HG03558 (cell line): Measurements from ENCODE around the gene ASIC4.

Source experiments
- ATAC-seq: cut with Tn5 transposase; IDR thresholded peaks from one replicate; pipeline ENCODE4 v1.9.1; 2021; ENCODE audit warnings: moderate number of reproducible peaks; ENCODE audit not compliant: unreplicated experiment; ENCODE audit errors: extremely low read depth

ASIC4 gene

DNA sequence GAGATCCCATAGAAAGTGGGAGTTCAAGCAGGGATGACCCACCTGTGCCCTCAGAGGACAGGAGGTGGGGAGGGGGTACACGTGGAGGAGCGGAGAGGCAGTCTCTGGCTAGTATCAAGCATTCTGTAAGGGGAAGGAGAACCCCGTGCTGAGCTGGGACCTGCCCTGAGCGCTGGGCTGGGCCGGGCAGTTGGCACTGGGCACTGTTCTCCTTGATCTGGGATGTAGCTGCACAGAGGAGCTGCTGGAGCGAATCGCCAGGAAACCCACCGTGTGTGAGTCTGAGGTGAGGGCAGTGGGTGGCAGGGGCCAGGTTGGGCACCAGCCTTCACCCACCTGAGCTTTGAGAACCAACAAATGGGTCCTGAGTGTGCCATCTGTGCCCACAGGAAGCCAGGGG lies 35.4 kb upstream of the ASIC4 start:
- no peak for ATAC-seq

DNA sequence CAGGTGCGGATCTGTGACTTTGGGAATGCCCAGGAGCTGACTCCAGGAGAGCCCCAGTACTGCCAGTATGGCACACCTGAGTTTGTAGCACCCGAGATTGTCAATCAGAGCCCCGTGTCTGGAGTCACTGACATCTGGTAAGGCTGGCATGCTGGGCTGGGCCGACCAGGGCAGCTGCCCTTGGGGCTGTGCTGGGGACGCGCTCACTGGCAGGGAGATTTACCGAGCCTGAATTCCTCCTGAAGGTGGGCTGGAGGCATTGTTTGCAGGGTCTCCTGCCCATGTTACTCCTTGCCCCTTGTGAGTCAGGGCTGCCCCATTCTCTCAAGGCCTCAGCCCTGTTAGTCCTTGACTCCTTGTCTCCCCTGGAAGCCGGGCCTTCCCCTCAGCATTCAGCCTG lies 34.3 kb upstream of the ASIC4 start:
- no peak for ATAC-seq

DNA sequence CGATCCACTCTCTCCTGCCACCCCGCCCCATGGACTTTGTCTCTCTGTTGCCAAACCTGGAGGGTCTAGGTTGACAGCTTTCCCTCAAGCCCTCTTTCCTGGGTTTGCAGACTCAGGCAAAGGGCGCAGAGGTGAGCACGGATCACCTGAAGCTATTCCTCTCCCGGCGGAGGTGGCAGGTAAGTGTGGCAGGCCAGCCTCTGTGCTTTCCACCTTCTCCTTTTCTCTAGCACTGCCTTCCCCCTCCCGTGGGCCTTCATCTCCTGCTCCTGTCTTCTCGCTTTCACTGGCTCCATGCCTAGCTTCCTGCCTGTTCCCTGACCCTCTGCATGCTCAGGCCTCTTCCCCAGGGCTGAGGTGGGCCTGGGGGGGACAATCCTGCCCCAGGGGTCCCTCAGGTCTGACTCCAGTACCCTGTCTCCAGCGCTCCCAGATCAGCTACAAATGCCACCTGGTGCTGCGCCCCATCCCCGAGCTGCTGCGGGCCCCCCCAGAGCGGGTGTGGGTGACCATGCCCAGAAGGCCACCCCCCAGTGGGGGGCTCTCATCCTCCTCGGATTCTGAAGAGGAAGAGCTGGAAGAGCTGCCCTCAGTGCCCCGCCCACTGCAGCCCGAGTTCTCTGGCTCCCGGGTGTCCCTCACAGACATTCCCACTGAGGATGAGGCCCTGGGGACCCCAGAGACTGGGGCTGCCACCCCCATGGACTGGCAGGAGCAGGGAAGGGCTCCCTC lies 31.4 kb upstream of the ASIC4 start:
- ATAC-seq: no peak

DNA sequence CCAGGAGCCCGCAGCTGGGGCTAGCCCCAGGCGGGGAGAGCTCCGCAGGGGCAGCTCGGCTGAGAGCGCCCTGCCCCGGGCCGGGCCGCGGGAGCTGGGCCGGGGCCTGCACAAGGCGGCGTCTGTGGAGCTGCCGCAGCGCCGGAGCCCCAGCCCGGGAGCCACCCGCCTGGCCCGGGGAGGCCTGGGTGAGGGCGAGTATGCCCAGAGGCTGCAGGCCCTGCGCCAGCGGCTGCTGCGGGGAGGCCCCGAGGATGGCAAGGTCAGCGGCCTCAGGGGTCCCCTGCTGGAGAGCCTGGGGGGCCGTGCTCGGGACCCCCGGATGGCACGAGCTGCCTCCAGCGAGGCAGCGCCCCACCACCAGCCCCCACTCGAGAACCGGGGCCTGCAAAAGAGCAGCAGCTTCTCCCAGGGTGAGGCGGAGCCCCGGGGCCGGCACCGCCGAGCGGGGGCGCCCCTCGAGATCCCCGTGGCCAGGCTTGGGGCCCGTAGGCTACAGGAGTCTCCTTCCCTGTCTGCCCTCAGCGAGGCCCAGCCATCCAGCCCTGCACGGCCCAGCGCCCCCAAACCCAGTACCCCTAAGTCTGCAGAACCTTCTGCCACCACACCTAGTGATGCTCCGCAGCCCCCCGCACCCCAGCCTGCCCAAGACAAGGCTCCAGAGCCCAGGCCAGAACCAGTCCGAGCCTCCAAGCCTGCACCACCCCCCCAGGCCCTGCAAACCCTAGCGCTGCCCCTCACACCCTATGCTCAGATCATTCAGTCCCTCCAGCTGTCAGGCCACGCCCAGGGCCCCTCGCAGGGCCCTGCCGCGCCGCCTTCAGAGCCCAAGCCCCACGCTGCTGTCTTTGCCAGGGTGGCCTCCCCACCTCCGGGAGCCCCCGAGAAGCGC lies 30.6 kb upstream of the ASIC4 start:
- ATAC-seq: no peak

DNA sequence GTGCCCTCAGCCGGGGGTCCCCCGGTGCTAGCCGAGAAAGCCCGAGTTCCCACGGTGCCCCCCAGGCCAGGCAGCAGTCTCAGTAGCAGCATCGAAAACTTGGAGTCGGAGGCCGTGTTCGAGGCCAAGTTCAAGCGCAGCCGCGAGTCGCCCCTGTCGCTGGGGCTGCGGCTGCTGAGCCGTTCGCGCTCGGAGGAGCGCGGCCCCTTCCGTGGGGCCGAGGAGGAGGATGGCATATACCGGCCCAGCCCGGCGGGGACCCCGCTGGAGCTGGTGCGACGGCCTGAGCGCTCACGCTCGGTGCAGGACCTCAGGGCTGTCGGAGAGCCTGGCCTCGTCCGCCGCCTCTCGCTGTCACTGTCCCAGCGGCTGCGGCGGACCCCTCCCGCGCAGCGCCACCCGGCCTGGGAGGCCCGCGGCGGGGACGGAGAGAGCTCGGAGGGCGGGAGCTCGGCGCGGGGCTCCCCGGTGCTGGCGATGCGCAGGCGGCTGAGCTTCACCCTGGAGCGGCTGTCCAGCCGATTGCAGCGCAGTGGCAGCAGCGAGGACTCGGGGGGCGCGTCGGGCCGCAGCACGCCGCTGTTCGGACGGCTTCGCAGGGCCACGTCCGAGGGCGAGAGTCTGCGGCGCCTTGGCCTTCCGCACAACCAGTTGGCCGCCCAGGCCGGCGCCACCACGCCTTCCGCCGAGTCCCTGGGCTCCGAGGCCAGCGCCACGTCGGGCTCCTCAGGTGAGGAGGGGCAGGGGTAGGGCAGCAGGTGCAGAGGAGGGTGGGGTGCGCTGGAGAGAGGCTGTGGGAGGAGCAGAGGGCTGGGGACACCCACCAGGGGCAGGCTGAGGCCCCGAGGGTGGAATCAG lies 29.7 kb upstream of the ASIC4 start:
- no peak for ATAC-seq

DNA sequence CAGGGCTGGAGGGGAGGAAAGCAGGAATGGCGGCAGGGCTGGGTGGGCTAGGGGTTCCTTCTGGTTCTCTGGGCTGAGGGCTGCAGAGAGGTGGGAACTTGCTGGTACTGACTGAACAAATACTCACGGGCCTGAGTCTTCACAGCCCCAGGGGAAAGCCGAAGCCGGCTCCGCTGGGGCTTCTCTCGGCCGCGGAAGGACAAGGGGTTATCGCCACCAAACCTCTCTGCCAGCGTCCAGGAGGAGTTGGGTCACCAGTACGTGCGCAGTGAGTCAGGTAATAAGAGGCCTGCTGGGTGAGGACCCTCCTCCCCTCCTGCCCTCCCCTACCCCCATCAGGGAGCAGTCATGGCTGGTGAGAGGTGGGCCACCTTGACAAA lies 29.1 kb upstream of the ASIC4 start:
- no peak for ATAC-seq

DNA sequence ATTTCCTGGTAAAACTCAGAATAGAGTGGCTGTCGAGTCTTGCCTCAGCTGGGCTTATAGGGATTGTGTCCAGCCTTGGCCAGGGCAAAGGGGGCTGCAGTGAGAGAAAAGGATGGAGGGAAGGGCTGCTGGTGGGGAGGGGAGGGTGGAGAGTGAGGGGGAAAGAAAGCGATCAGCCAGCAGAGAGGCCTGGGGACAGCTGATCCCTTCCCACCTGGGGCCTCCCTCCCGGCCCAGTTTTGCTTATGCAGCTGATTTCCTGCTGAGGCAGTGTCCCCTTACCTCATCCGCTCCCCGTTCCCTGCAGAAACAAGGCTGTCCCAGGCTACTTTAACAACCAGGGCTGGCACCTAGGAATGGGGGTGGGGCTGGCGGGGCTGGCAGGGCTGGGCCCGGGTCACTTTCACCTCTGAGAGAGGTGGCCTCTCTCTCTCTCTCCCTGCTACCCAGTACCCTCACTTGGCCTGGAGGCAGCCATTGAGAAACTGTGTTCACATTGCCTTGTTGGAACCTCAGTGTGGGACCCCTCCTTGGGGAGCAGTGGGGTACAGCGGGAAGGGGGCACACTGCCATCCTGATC lies 27.8 kb upstream of the ASIC4 start:
- no peak for ATAC-seq

DNA sequence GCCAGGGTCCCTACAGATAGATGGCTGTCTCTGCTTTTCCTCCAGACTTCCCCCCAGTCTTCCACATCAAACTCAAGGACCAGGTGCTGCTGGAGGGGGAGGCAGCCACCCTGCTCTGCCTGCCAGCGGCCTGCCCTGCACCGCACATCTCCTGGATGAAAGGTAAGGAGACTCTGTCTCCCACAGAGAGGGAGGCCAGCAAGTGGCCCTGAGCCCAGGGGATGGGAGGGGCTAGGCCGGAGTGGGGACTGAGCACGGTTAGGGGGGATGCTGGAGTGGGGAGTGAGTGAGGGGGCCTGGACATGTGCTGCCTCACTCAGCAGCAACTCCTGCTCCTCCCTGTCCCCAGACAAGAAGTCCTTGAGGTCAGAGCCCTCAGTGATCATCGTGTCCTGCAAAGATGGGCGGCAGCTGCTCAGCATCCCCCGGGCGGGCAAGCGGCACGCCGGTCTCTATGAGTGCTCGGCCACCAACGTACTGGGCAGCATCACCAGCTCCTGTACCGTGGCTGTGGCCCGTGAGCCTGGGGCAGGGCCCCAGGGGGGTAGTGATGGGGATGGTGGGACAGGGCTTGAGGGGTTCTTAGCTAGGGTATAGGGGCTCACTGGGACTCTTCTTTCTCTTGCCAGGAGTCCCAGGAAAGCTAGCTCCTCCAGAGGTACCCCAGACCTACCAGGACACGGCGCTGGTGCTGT lies 26.0 kb upstream of the ASIC4 start:
- no peak for ATAC-seq

DNA sequence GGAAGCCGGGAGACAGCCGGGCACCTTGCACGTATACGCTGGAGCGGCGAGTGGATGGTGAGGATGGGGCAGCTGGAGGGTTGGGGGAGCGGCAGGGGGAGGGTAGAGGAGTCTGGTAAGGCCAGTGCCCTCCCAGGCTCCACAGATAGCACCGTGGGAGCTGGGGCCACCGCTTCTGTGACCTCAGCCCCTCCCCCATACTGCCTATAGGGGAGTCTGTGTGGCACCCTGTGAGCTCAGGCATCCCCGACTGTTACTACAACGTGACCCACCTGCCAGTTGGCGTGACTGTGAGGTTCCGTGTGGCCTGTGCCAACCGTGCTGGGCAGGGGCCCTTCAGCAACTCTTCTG lies 25.5 kb upstream of the ASIC4 start:
- no peak for ATAC-seq

DNA sequence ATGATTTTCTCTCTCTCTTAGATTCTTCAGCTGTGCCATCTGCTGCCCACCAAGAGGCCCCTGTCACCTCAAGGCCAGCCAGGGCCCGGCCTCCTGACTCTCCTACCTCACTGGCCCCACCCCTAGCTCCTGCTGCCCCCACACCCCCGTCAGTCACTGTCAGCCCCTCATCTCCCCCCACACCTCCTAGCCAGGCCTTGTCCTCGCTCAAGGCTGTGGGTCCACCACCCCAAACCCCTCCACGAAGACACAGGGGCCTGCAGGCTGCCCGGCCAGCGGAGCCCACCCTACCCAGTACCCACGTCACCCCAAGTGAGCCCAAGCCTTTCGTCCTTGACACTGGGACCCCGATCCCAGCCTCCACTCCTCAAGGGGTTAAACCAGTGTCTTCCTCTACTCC lies 25.0 kb upstream of the ASIC4 start:
- ATAC-seq: no peak

DNA sequence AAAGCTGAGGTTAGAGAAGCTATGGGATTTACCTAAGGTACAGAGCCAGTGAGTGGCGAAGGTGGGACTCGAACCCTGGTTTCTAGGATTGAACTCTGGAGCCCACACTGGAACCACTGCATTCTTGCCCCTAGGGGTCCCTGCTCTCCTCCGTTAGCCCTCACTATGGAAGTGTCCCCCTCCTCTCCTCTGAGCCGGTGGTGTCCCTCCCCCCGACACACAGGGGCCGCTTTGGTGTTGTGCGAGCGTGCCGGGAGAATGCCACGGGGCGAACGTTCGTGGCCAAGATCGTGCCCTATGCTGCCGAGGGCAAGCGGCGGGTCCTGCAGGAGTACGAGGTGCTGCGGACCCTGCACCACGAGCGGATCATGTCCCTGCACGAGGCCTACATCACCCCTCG lies 24.1 kb upstream of the ASIC4 start:
- ATAC-seq: no peak

DNA sequence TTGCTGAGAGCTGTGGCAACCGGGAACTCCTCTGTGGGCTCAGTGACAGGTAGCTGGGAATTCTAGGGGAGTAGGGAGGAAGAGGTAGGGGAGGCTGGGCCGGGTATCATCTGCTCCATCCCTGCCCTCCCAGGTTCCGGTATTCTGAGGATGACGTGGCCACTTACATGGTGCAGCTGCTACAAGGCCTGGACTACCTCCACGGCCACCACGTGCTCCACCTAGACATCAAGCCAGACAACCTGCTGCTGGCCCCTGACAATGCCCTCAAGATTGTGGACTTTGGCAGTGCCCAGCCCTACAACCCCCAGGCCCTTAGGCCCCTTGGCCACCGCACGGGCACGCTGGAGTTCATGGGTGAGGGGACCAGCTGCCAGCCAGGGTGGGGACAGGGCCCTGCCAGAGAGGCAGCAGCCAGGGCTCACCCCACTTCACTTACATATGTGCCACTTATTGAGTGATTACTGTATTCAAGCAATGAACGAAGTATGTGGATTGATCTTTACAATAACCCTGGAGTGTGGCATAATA lies 23.6 kb upstream of the ASIC4 start:
- no peak for ATAC-seq

DNA sequence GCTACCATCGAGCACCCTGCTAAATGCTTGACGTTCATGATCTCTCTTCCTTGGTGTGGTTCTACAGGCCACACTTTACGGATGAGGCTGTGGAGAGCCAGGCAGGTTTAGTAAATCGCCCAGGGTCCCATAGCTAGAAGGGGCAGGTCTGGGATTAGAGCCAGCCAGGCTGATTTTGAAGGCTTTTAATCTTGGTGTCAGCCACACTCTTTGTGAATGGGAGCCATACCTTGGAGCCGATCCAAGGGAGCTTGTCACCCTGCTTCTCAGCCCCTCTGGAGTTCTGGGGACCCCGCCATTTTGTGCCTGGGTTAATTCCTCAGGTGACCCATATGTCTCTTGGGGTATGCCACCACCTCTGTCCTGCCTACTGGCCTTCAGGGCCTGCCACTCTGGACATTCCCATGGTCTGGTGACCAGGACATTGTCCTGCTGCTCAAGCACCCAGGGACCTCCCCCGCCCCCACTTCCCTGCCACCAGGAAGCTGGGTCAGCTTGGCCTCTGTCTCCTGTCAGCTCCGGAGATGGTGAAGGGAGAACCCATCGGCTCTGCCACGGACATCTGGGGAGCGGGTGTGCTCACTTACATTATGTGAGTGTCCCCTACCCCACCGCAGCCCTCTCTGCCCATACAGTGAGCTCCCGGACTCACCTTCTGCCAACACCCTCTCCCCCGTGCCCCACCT lies 22.9 kb upstream of the ASIC4 start:
- no peak for ATAC-seq

DNA sequence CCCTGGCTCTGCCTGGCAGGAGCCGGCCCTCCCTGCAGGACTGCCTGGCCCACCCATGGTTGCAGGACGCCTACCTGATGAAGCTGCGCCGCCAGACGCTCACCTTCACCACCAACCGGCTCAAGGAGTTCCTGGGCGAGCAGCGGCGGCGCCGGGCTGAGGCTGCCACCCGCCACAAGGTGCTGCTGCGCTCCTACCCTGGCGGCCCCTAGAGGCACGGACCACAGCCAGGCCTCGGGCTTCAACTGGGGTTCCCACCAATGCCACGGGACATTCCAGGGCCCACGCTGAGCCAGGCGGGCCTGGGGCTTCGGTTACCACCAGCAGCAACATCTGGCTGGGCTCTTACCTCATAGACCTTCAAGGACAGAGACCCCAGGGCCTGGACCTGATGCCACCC lies 21.7 kb upstream of the ASIC4 start:
- no peak for ATAC-seq

DNA sequence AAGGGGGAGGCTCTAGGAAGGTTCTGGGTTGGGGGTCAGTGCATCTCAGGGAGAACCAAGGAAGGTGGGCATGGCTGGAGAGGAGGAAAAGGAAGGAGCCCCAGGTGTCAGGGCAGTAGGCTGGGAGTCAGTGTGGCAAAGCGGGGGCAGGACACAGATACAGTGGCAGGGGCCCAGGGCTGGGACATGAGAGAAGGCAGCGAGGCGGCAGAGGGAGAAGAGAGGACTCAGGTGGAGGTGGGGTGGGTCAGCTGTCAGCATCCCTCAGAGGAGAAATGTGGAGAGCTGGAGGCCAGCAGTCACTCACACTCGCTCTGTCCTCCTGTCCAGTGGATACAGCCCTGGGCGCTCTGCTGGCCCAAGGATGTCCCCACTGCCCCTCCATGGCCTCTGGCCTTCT lies 21.2 kb upstream of the ASIC4 start:
- ATAC-seq: no peak

DNA sequence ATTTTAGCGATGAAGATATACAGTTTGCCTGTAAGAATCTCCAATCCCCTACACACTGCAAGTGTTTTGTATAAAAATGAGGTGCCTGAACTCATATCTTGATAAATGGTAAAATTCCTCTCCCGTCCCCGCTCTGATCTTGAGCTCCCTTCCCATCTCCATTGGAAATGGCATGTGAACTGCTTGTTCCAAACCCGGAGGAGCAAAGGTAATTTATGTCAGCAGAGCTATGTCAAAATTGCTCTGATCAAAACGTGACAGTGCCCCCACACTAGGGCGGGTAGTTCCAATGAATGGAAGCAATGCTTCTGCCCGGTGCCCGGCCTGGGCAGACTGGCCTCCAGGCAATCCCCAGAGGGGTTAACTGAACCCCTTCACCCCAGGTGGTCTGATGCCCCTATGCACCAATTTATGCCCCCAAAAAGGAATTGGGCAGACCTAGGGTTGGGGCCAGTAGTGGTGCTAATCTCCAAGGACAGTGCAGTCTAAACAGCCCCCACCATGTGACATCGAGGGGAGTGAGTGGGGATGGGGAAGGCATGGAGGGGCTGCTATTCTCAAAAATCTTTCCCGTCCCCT lies 19.2 kb upstream of the ASIC4 start:
- ATAC-seq: no peak

DNA sequence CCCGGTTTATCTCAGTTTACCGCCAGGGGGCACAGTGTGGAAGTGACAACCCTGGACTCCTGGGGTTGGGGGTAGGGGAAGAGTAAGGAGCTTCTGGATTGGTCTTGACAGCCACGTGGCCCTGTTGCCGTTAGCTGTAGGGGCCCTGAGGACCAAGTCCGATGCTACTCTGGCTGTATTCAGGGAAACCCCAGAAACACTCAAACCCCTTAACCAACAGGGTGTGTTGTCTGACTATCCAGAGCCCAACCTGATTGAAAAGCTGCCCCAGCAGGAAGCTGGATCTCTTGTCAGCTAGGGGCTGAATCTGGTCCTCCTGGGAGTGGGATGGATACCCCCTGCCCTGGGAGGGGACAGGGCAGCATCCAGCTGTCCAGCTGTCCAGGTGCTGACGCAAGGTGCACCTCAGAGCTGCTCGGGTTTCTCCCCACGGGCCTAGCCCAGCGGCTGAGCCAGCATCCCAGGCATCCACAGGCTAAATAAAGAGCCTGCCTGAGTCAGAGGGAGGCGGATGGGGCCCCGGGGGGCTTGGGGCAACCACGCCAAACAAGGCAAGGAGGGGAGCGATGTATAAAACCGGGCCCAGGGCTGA lies 18.7 kb upstream of the ASIC4 start:
- no peak for ATAC-seq

DNA sequence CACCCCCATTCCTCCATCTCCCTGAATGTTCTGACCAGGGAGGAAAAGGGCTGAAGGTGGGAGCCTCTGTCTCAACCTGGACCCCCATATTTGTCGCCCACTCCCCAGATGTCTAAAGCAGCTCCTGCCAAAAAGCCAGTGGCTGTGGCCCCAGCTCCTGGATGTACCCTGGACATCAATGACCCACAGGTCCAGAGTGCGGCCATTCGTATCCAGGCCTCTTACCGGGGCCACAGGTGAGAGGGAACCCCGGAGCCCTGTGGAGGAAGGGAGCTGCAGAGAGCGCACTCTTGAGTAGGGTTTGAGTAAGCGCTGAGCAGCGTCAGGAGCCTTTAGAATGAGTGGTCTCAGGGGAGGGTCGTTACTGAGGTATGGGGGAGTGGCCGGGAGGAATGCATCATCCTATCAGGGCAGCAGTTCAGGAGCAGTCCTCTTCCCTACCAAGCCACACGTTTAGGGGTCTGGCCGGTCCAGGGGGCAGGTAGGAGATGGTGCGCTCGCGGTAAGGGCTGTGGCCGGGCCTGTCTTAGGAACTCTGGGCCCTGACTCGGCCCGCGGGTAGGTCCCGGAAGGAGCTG lies 17.9 kb upstream of the ASIC4 start:
- ATAC-seq: no peak
